NT2/D1 (cell line): ENCODE data around the gene CARHSP1.
"Not testable (repeated sequence)": the region's sequence is repeated elsewhere in the genome, so short reads cannot be mapped to it uniquely, and the experiment has no call there.

Experiments
- DNase-seq: peaks from one replicate; pipeline ENCODE4 v3.0.0-alpha.2; 2011; ENCODE audit warnings: low read depth, low spot score
- H3K27me3 ChIP-seq: 2 replicates; pipeline ENCODE4 v1.6.0; 2011; ENCODE audit warnings: mild to moderate bottlenecking; ENCODE audit not compliant: insufficient read length, insufficient read depth
- H3K36me3 ChIP-seq: 2 replicates; pipeline ENCODE4 v1.6.1; 2011; ENCODE audit warnings: mild to moderate bottlenecking, low read length, mixed read lengths; ENCODE audit not compliant: insufficient read depth, insufficient read length
- H3K4me1 ChIP-seq: 2 replicates; pipeline ENCODE4 v1.5.1; 2011; ENCODE audit not compliant: insufficient read depth, insufficient read length
- H3K4me3 ChIP-seq: 2 replicates; pipeline ENCODE4 v1.5.1; 2011; ENCODE audit warnings: low read depth; ENCODE audit not compliant: insufficient read length
- H3K9ac ChIP-seq: 2 replicates; pipeline ENCODE4 v1.6.0; 2011; ENCODE audit warnings: low read depth; ENCODE audit not compliant: insufficient read length
- H3K9me3 ChIP-seq: 2 replicates; pipeline ENCODE4 v1.5.1; 2011; ENCODE audit warnings: mild to moderate bottlenecking, low read length; ENCODE audit not compliant: insufficient read depth
- SUZ12 ChIP-seq: IDR thresholded peaks from 2 replicates; pipeline ENCODE4 v1.6.1; 2011; ENCODE audit not compliant: insufficient read length, insufficient read depth; ENCODE audit errors: extremely low read depth
- YY1 ChIP-seq: IDR thresholded peaks from 2 replicates; pipeline ENCODE4 v1.6.1; 2011; ENCODE audit not compliant: insufficient read length, insufficient read depth
- ZNF274 ChIP-seq: IDR thresholded peaks from 2 replicates; pipeline ENCODE4 v1.6.1; 2011; ENCODE audit warnings: mild to moderate bottlenecking, low read depth, low read length

Gene CARHSP1

GRCh38 chr16:8808009-8808408 lies 60.8 kb downstream of the CARHSP1 start:
- H3K4me1 ChIP-seq: no peaks in the 10 kb centered on the region
- H3K4me3 ChIP-seq: no peak overlapping the region
- TF ChIP-seq YY1 (no peak), ZNF274 (no peak), SUZ12 (no peak)
- H3K9ac ChIP-seq: no peak overlapping the region
- no peaks in the 10 kb centered on the region for H3K27me3 ChIP-seq
- no peaks in the 10 kb centered on the region for H3K9me3 ChIP-seq
- DNase-seq: no peak
- H3K36me3 ChIP-seq: peaks cover 100% of the 10 kb centered on the region

GRCh38 chr16:8807189-8807588 lies 61.6 kb downstream of the CARHSP1 start:
- TF ChIP-seq YY1 (no peak), ZNF274 (no peak), SUZ12 (no peak)
- H3K36me3 ChIP-seq: peaks cover 100% of the 10 kb centered on the region
- no peak for DNase-seq
- no peak overlapping the region for H3K9ac ChIP-seq
- H3K4me1 ChIP-seq: no peaks in the 10 kb centered on the region
- no peaks in the 10 kb centered on the region for H3K9me3 ChIP-seq
- H3K4me3 ChIP-seq: no peak overlapping the region
- H3K27me3 ChIP-seq: no peaks in the 10 kb centered on the region

- Histone ChIP-seq H3K4me3 (no peak overlapping the region), H3K4me1 (no peaks in the 10 kb centered on the region), H3K9ac (no peak overlapping the region), H3K9me3 (no peaks in the 10 kb centered on the region), H3K36me3 (peaks cover 100% of the 10 kb centered on the region), H3K27me3 (no peaks in the 10 kb centered on the region)
- no peak for DNase-seq
- no peak for TF ChIP-seq YY1
- TF ChIP-seq SUZ12: no peak
- TF ChIP-seq ZNF274: no peak
These were observed 62.4 kb downstream of the CARHSP1 start for GRCh38 chr16:8806272-8806983.

GRCh38 chr16:8804313-8804712 lies 64.5 kb downstream of the CARHSP1 start:
- no peak for DNase-seq
- Histone ChIP-seq H3K4me3 (no peak overlapping the region), H3K9me3 (no peaks in the 10 kb centered on the region), H3K9ac (no peak overlapping the region), H3K36me3 (peaks cover 99% of the 10 kb centered on the region), H3K27me3 (no peaks in the 10 kb centered on the region), H3K4me1 (no peaks in the 10 kb centered on the region)
- TF ChIP-seq SUZ12 (no peak), YY1 (no peak), ZNF274 (no peak)

- H3K36me3 ChIP-seq: peaks cover 99% of the 10 kb centered on the region
- not testable (repeated sequence) for DNase-seq, H3K4me3 ChIP-seq, H3K9ac ChIP-seq, H3K9me3 ChIP-seq, H3K4me1 ChIP-seq, H3K27me3 ChIP-seq
These were observed 65.1 kb downstream of the CARHSP1 start for GRCh38 chr16:8803733-8804132.
